IMR-90 (cell line): Measurements from ENCODE around the gene LPAR1. TPM values are rescaled to one million over a fixed set of nuclear protein-coding genes. Genes with fewer than 3 reads are reported as not detected.

ENCODE experiments used
- CHD1 ChIP-seq: IDR thresholded peaks from 2 replicates; pipeline ENCODE4 v1.6.1; 2012; ENCODE audit warnings: low read depth, low read length, improper control_type of control experiment
- ELK1 ChIP-seq: fragments of 150-350 bp; IDR thresholded peaks from 2 replicates; pipeline ENCODE4 v1.6.1; 2016; ENCODE audit warnings: low read depth, mild to moderate bottlenecking, low read length, moderate library complexity, borderline replicate concordance
- polyA plus RNA-seq, 3 experiments: library from polyadenylated mRNA; depleted of rRNA; stranded (reverse); fragments of >200 nt; gene quantifications; 2 replicates each; pipeline ENCODE4 v1.2.3, GENCODE V29; 2012; ENCODE audit warnings: low replicate concordance in 1 of 3
- total RNA-seq: library from RNA; depleted of rRNA; stranded (reverse); fragments of >200 nt; gene quantifications from 2 replicates; pipeline ENCODE4 v1.2.3, GENCODE V29; 2012

LPAR1 gene
- total and polyA plus RNA-seq, 2 of the 4 experiments (the other 2 are of a cell fraction), result 171 to 315 TPM

- no peak for TF ChIP-seq ELK1
- TF ChIP-seq CHD1, result no peak
Observed at GRCh38 chr9:110912419-110913291, 125.6 kb downstream of the LPAR1 start (continued).
